Liver (tissue), 9 donors: ENCODE results near the gene DUSP3. TPM values are rescaled to one million over a fixed set of nuclear protein-coding genes. Genes with fewer than 3 reads are reported as not detected.

Experiments used
- DNase-seq: peaks from one replicate; pipeline ENCODE4 v3.0.0-alpha.2; 2017; ENCODE audit warnings: low spot score
- H3K27ac ChIP-seq, 2 donors: one replicate each; pipeline ENCODE4 v1.7.0; 2013; ENCODE audit warnings: inconsistent platforms in 2 of 2, low read length in 2 of 2, control low read depth in 1 of 2, low read depth in 1 of 2, mild to moderate bottlenecking in 1 of 2
- H3K27me3 ChIP-seq, 4 donors: one replicate each; pipeline versions ENCODE4 v1.6.1 to v1.7.0; 2013; ENCODE audit warnings: low read length in 3 of 4, inconsistent platforms in 1 of 4, mild to moderate bottlenecking in 1 of 4, moderate library complexity in 1 of 4; ENCODE audit not compliant: control insufficient read depth in 4 of 4, insufficient read depth in 4 of 4
- H3K36me3 ChIP-seq, 4 donors: one replicate each; pipeline versions ENCODE4 v1.6.1 to v1.7.0; 2013; ENCODE audit warnings: low read length in 3 of 4, mild to moderate bottlenecking in 3 of 4, low read depth in 1 of 4, moderate library complexity in 1 of 4; ENCODE audit not compliant: control insufficient read depth in 4 of 4, insufficient read depth in 3 of 4
- H3K4me1 ChIP-seq, 4 donors: one replicate each; pipeline versions ENCODE4 v1.6.1 to v1.7.0; 2013; ENCODE audit warnings: low read length in 3 of 4, mild to moderate bottlenecking in 3 of 4, moderate library complexity in 1 of 4; ENCODE audit not compliant: control insufficient read depth in 4 of 4, insufficient read depth in 4 of 4
- H3K4me3 ChIP-seq, 3 donors: one replicate each; pipeline versions ENCODE4 v1.6.1 to v1.7.0; 2013; ENCODE audit warnings: low read length in 3 of 3, control low read depth in 1 of 3, low read depth in 1 of 3, mild to moderate bottlenecking in 1 of 3
- H3K9ac ChIP-seq, 2 donors: one replicate each; pipeline ENCODE4 v1.7.0; 2013; ENCODE audit warnings: low read length in 2 of 2, mild to moderate bottlenecking in 2 of 2, moderate library complexity in 2 of 2, control low read depth in 1 of 2, low read depth in 1 of 2
- H3K9me3 ChIP-seq, 4 donors: one replicate each; pipeline versions ENCODE4 v1.6.1 to v1.7.0; 2013; ENCODE audit warnings: low read length in 3 of 4; ENCODE audit not compliant: control insufficient read depth in 4 of 4
- EGR1 ChIP-seq, 2 donors: IDR thresholded peaks; 2 replicates each; pipeline ENCODE4 v1.6.1; 2016 to 2018; ENCODE audit warnings: antibody characterized with exemption in 2 of 2, low read depth in 2 of 2
- FOXA2 ChIP-seq: IDR thresholded peaks from 2 replicates; pipeline ENCODE4 v1.6.1; 2016; ENCODE audit warnings: antibody characterized with exemption
- GABPA ChIP-seq, 2 donors: IDR thresholded peaks in 1 of 2; conservative IDR thresholded peaks in 1 of 2; 2 replicates each; pipeline ENCODE4 v1.6.1; 2016; ENCODE audit warnings: antibody characterized with exemption in 2 of 2, mild to moderate bottlenecking in 1 of 2, moderate library complexity in 1 of 2
- HNF4A ChIP-seq, 2 donors: conservative IDR thresholded peaks; 2 replicates each; pipeline ENCODE4 v1.6.1; 2016; ENCODE audit warnings: antibody characterized with exemption in 2 of 2, mild to moderate bottlenecking in 2 of 2
- JUND ChIP-seq, 2 donors: IDR thresholded peaks; 2 replicates each; pipeline ENCODE4 v1.6.1; 2016; ENCODE audit warnings: antibody characterized with exemption in 2 of 2
- NR2F2 ChIP-seq: IDR thresholded peaks from 2 replicates; pipeline ENCODE4 v1.6.1; 2016; ENCODE audit warnings: antibody characterized with exemption
- RAD21 ChIP-seq, 2 donors: IDR thresholded peaks; 2 replicates each; pipeline ENCODE4 v1.6.1; 2016; ENCODE audit warnings: antibody characterized with exemption in 2 of 2, mild to moderate bottlenecking in 2 of 2
- REST ChIP-seq: IDR thresholded peaks from 2 replicates; pipeline ENCODE4 v1.6.1; 2016; ENCODE audit warnings: antibody characterized with exemption, mild to moderate bottlenecking
- RXRA ChIP-seq, 2 donors: IDR thresholded peaks; 2 replicates each; pipeline ENCODE4 v1.6.1; 2017 to 2018; ENCODE audit warnings: antibody characterized with exemption in 2 of 2, mild to moderate bottlenecking in 1 of 2
- TAF1 ChIP-seq: conservative IDR thresholded peaks from 2 replicates; pipeline ENCODE4 v1.6.1; 2016; ENCODE audit warnings: antibody characterized with exemption, mild to moderate bottlenecking
- ZBTB33 ChIP-seq: IDR thresholded peaks from 2 replicates; pipeline ENCODE4 v1.6.1; 2016; ENCODE audit warnings: antibody characterized with exemption
- WGBS: extraction: QIAGEN DNeasy Blood & Tissue Kit; methylation state at CpG from one replicate; pipeline ENCODE4 v1.1.7; 2013; 5-methylcytosine and 5-hydroxymethylcytosine counted together
- polyA plus RNA-seq, 2 donors: library from polyadenylated mRNA; stranded (reverse) in 1 of 2; unstranded in 1 of 2; fragments of 200-250 nt in 1 of 2; fragments of >200 nt in 1 of 2; fragmentation: Nextera tagmentation in 1 of 2; extraction: Ambion mirVana in 1 of 2; gene quantifications; one replicate each; pipeline versions ENCODE4 v1.2.1 to v1.2.3, GENCODE V29; 2013 to 2015
- total RNA-seq, 2 donors: library from RNA; depleted of rRNA; stranded (reverse); fragments of >200 nt; gene quantifications; one replicate each; pipeline ENCODE4 v1.2.3, GENCODE V29; 2014
- TF ChIP-seq, protein P1 (sequence below): IDR thresholded peaks from 2 replicates; pipeline ENCODE4 v1.6.1; 2016; ENCODE audit warnings: antibody characterized with exemption
- TF ChIP-seq, protein P2 (sequence below): IDR thresholded peaks from 2 replicates; pipeline ENCODE4 v1.6.1; 2016; ENCODE audit warnings: antibody characterized with exemption
- donor health status: healthy.
- donor health status: healthy.
- donor health status: healthy.
- donor health status: healthy.
- donor health status: healthy.

Gene DUSP3
- total and polyA plus RNA-seq, 4 donors = 30.4 to 104 (median 60.8) TPM

GRCh38 chr17:43722870-43723665 is 55.7 kb downstream of the DUSP3 start:
- Histone ChIP-seq H3K36me3 (no peaks in the 10 kb centered on the region), H3K9ac (no peak overlapping the region), H3K27ac (no peak overlapping the region), H3K9me3 (no peaks in the 10 kb centered on the region), H3K27me3 (no peaks in the 10 kb centered on the region), H3K4me3 (no peak overlapping the region), H3K4me1 (peaks cover 0 to 8% (median 4%) of the 10 kb centered on the region in 4 donors)
- DNase-seq = no peak
- WGBS = 87% methylated on average over 8 of the region's 8 CpGs
- TF ChIP-seq, protein P1, sequence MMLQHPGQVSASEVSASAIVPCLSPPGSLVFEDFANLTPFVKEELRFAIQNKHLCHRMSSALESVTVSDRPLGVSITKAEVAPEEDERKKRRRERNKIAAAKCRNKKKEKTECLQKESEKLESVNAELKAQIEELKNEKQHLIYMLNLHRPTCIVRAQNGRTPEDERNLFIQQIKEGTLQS = no peak
- TF ChIP-seq, protein P2, sequence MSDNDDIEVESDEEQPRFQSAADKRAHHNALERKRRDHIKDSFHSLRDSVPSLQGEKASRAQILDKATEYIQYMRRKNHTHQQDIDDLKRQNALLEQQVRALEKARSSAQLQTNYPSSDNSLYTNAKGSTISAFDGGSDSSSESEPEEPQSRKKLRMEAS = no peak
- TF ChIP-seq RXRA (IDR thresholded peaks at IDR 0.05) = no peak
- no peak for TF ChIP-seq NR2F2
- TF ChIP-seq REST = no peak
- no peak for TF ChIP-seq JUND (IDR thresholded peaks at IDR 0.05)
- no peak for TF ChIP-seq GABPA (IDR thresholded peaks at IDR 0.05 in 1 of 2, conservative IDR thresholded peaks at IDR 0.05 in 1 of 2)
- no peak for TF ChIP-seq FOXA2
- no peak for TF ChIP-seq ZBTB33
- no peak for TF ChIP-seq HNF4A (conservative IDR thresholded peaks at IDR 0.05)
- TF ChIP-seq TAF1 = no peak
- TF ChIP-seq EGR1 (IDR thresholded peaks at IDR 0.05; ENCODE audit: low read depth in 2 of 2) = no peak
- no peak for TF ChIP-seq RAD21 (IDR thresholded peaks at IDR 0.05)

DNA sequence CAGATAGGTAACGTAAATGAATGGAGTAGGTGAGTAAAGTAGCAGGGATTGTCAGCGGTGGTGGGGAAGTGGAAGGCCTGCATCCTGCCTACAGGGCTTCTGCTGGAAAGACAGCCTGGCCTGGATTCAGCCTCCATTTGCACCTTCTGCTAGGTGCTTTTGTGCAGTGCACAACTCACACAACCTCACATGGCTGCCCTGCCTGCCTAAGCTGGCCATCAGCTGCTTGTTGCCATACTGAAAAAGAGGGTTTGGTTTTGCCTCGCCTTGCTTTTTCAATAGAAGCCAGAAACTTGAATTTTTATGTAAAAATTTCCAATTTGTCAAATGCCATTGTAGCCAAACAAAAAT is 56.5 kb downstream of the DUSP3 start:
- Histone ChIP-seq H3K9ac (no peak overlapping the region), H3K9me3 (no peaks in the 10 kb centered on the region), H3K36me3 (no peaks in the 10 kb centered on the region), H3K27me3 (no peaks in the 10 kb centered on the region), H3K4me1 (peaks cover 0 to 8% (median 4%) of the 10 kb centered on the region in 4 donors), H3K4me3 (no peak overlapping the region), H3K27ac (no peak overlapping the region)
- TF ChIP-seq JUND (IDR thresholded peaks at IDR 0.05) = no peak
- 96% methylated on average over 3 of the region's 3 CpGs for WGBS
- no peak for DNase-seq
